ENCODE measurements around the gene TSC22D1.
"Not testable (repeated sequence)": the region's sequence is repeated elsewhere in the genome, so short reads cannot be mapped to it uniquely, and the experiment has no call there.

Gene TSC22D1

DNA sequence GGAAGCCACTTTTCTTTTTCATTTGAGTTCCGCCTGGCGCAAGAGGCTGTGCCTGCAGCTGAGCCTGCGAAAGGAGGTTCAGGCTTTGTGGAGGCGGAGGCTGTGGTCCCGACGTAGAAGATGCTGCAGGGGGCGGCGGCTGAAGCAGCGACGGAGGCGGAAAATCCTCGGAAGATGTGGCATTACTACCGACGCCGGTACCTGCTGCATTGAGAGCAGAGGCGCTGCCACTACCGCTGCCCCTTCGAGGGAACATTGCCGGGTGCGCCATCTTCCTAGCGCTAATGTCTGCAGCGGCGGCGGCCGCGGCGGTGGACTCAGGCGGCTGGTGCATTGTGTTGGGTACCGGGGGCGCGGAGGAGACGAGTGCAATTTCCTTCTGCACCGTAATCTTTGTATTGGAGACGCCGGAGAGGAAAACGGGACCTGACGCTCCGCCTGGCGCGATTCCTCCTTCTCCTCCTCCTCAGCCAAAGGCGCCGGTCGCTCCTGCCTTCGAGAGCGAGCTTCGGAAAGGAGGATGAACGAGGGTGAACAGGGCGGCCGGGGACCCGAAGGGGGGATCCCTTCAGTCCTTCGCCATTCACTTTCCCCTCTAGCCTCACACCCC, at the start of gene TSC22D1:
TSC22D1 (minus strand) TSS at position 590 of the 610 bp plus-strand sequence; CDS start at position 334, 256 bp downstream.
- peak; percentile 54 to 68 (median 62) for DNase-seq

DNA sequence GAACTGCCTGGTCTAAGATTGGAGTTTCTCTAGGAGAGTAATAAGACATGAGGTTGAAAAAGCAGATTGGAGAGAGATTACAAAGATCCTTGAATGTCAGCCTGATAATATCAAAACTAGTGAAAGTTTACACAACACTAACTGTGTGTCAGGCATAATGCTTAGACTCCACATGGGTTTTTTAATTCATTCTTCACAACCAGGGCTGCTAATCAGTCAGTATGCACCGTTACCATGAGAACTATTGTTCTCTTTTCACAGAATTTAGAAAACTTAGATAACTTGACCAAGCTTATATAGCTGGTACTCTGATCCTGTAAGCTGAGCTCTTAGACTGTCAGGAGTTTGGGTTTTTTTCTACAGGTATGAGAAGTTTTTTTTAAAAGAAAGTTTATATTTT, 46.6 kb upstream of the TSC22D1 start:
- DNase-seq = no peak

- DNase-seq = no peak
These were observed 46.1 kb upstream of the TSC22D1 start for GRCh38 chr13:44622261-44622660.

- no peak for DNase-seq
These were observed 43.9 kb upstream of the TSC22D1 start for GRCh38 chr13:44620057-44620456.

DNA sequence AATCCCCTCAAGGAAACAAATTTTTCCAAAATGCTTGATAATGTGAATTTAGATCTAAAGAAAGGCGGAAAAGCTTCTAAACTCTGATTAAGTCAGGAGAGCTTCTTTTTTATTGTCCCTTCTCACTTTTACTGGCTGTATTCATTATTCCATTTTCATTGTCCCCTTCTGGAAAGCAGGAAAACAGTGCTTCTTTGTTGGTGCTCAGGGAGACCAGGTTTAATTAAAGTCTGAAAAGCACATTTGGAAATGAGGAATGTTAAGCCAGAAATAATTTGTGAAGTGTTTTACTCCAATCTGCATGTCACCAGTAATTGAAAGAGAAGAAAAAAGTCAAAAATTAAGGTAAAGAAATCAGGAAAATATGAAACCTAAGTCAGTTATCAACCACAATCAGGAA, 43.5 kb upstream of the TSC22D1 start:
- no peak for DNase-seq

DNA sequence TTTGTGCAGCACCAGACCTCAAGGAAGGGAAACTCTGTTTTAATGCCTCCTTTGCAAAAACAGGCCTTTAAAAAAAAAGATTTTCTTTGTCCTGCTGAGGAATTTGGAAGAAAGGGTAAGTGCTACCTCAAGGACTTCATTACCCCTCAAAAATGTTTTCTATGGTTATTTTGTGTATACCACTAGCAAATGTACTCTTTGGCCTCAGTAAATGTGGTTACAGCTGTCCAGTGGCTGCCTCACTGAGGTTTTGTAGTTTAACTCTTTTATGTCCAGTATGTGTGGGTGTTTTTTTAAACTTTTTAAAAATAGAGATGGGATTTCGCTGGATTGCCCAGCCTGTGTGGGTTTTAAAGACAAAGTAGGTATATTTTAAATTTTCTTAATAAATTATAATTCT, 42.2 kb upstream of the TSC22D1 start:
- DNase-seq = no peak

DNA sequence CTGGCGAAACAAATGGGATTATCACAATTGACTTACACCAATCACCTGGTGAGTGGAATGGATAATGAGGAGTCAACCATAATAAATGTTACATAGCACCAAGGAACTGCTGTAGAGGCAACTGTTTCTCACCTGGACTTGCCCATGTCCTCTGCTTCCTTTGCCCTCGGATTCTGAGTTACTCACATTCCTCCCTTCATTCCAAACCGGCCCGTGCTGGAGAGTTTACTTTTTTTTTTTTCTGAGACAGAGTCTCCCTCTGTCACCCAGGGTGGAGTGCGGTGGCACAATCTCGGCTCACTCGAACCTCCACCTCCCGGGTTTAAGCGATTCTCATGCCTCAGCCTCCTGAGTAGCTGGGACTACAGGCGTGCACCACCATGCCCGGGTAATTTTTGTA, 41.5 kb upstream of the TSC22D1 start:
- DNase-seq = no peak

- DNase-seq = no peak
These were observed 33.0 kb upstream of the TSC22D1 start for GRCh38 chr13:44609137-44609536.

GRCh38 chr13:44605721-44606120, 29.6 kb upstream of the TSC22D1 start:
- DNase-seq = no peak

DNA sequence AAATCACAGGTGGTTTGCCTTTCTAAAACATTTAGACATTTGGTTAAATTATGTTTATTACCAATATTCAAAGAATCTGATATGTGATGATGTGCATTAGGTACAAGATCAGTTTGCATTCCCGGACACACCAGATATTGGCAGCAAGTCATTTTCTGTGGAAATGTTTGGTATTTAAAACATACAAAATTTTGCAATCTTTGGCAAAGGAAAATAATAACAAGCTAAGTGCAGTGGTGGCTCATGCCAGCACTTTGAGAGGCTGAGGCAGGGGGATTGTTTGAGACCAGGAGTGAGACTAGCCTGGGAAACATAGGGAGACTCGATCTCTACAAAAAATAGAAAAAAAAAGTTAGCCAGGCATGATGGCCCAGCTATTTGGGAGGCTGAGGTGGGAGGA, 29.1 kb upstream of the TSC22D1 start:
- DNase-seq = no peak

GRCh38 chr13:44601586-44601985, 25.5 kb upstream of the TSC22D1 start:
- no peak for DNase-seq

GRCh38 chr13:44593861-44594592, 17.9 kb upstream of the TSC22D1 start:
- DNase-seq = not testable (repeated sequence)

DNA sequence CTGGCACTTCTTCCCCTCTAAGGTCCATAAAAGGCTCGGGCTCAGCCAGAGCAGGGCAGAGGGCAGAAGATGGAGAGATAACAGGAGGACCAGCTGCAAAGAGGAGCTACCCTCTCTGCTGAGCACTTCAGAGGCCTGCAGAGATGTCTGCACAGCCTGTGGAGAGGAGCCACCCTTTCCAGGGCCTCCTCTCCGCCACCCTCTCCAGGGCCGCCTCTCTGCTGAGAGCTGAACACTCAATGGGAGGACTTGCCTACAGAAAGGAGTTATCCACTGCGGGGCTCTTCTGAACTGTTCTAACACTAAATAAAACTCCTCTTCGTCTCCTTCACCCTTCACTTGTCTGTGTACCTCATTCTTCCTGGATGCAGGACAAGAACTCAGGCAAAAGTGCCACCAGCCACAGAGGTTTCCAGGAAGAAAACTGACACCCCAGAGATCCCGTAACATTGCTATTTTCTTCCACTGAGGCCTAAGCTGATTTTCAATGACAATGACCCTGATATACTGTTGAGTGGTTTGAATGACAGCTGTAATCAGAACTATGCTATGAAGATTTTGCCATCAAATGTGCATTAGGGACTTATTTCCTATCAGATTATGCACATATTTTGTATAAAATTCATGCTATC, 16.2 kb upstream of the TSC22D1 start:
- no peak for DNase-seq

DNA sequence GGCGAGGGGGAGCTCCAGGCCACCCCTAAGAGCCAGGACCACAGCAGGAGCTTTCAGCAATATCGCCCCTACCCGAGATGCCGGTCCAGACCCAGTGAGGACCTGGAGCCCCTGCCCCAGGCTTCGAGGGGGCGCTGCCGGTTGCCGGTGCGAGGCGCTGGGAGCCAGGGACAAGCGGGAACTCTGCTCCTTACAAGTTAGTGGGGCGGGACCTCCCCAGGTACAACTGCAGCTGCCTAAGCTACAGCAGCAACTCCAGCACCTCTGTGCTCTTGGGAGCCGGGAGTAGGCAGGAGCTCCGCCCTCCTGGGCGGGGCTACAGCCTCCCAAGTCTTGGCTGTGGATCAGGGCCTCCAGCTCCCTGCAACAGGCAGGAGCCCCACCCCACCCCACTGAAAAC, 15.2 kb upstream of the TSC22D1 start:
- no peak for DNase-seq

DNA sequence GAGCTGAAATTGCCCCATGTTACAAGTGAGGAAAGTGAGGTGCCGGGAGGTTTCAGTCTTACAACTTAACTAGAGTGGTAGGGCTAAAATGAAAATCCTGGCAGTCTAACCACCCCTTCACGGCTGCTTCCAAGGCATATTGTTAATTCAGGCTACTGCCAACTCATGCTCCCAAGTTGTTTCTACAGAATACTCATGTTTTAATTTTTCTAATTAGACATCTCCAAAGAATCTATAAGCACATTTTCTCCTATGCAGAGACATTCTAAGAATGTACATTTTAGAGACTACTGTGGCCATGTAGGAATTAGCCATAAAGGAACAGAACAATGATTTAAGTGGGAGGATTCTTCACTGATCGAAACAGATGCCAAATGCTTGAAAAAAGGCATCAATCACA, 7.0 kb upstream of the TSC22D1 start:
- DNase-seq = no peak

- DNase-seq = no peak
These were observed 1.9 kb upstream of the TSC22D1 start for GRCh38 chr13:44578067-44578400.

- peak; percentile 87 to 94 (median 94) for DNase-seq
These were observed 1.3 kb upstream of the TSC22D1 start for GRCh38 chr13:44577236-44578066.

GRCh38 chr13:44576351-44577235, 463 bp upstream of the TSC22D1 start:
- peak in 4 of 6 experiments; percentile 19 to 72 (median 60) for DNase-seq

DNA sequence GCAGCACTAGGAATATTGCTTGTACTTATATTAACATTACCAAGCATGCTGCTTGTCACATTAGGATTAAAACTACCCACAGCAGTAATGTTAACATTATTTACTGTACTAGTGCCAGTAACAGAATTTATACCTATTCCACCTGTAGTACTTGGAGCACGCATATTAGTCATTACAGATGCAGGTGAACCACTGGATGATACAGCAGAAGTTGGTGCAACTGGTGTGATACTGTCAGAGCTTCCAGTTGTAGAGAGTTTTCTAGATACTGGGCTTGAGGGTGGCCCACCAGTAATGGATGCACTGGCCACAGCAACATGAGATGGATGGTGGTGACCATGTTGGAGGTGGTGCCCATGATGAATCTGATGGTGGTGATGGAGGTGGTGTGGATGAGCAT, 1.1 kb downstream of the TSC22D1 start:
- peak in 1 of 6 experiments; percentile 11 for DNase-seq

- no peak for DNase-seq
These were observed 1.7 kb downstream of the TSC22D1 start for GRCh38 chr13:44574466-44574855.

GRCh38 chr13:44573790-44574465, 2.2 kb downstream of the TSC22D1 start:
- DNase-seq = peak in 2 of 6 experiments; percentile 4 to 14

GRCh38 chr13:44573071-44573470, 3.1 kb downstream of the TSC22D1 start:
- DNase-seq = no peak
